Stimulated activated CD8-positive, alpha-beta memory T cell treated with anti-CD3 and anti-CD28 coated beads, Interleukin-15, amount 100 ng/mL, for 24 hours (primary cell): ENCODE data around the gene ATXN8OS.
"Not testable (repeated sequence)": the region's sequence is repeated elsewhere in the genome, so short reads cannot be mapped to it uniquely, and the experiment has no call there.

Experiments used
- DNase-seq: peaks from one replicate; pipeline ENCODE4 v3.0.0-alpha.2; 2020; ENCODE audit warnings: low read depth

ATXN8OS gene

DNA sequence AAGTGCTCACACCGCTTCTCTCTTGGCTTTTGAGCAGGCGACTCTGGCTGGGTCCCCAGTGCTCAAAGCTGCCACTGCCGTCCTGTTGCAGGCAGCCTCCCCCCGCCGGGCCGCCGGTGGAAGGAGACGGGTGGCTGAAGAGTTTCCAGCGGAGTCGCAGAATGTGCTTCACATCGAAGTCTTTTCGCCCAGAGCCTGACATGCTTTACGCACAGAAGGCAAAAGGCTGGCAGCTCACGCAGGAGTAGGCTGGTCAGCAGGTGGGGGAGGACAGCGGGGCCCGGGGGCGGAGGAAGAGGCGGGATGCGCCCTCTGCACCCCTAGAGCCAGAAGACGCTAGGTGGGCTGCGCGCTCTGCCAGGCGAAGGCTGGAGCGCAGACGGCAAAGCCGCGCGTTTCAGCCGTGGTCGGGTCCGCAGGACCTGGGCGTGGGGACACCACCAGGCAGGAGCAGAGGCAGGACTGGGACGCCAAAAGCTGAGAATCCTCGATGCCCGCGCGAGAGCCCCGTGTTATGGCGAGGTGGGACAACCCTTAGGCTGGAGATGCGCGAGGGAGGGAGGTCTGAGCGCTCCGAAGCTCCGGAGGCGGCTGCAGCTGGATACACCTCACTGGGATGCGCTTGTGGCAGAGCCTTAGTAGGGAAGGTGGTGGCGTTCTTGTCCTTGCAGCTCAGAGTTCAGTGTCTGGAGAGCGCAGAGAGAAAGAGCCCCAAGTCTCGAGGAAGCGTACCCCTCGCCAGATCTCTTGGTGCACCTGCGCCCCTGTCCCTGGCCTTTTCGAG, at the start of gene ATXN8OS:
Gene ATXN8OS (plus strand): TSS at position 329 of the 784 bp plus-strand sequence.
- no peak for DNase-seq

- no peak for DNase-seq
These were observed 27.6 kb upstream of the ATXN8OS start for GRCh38 chr13:70080012-70080411.

- DNase-seq = no peak
These were observed 20.4 kb upstream of the ATXN8OS start for GRCh38 chr13:70087247-70087646.

- no peak for DNase-seq
These were observed 18.7 kb upstream of the ATXN8OS start for GRCh38 chr13:70088926-70089325.

GRCh38 chr13:70090036-70090723, 17.4 kb upstream of the ATXN8OS start:
- no peak for DNase-seq

DNA sequence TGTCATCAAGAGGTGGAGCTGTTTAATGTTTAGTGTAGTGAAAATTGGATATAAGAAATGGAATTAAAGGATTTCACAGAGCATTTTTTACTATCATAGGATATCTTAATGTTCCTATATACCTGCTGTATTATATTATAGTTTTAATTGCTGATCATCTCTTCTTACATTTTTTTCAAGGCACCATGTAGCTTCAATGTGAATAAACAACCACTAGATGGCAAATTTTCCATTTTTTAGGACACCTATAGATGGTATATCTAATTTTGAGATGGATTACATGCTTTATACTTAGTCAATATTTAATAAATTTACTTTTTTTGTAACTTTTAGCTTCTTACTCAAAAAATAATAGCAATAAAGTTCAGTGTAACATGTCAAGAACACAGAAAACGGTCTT, 9.0 kb upstream of the ATXN8OS start:
- DNase-seq = no peak

DNA sequence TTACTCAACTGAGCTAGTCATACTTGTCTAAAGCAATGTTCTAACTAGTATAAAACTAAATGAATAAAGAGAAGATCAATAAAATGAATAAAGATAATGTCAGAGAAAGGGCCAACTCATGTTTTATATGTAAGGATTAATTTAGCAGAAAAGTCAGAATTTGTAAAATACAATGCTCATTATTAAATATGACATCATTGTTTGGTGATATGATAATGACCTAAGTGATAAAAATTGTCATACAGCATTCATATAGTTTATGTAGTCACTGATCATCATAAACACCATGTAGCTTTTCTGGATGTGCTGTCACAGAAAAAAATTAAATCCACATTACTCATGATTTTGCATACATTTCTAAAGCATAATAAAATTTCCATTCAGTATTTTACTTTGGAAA, 3.1 kb upstream of the ATXN8OS start:
- DNase-seq = no peak

DNA sequence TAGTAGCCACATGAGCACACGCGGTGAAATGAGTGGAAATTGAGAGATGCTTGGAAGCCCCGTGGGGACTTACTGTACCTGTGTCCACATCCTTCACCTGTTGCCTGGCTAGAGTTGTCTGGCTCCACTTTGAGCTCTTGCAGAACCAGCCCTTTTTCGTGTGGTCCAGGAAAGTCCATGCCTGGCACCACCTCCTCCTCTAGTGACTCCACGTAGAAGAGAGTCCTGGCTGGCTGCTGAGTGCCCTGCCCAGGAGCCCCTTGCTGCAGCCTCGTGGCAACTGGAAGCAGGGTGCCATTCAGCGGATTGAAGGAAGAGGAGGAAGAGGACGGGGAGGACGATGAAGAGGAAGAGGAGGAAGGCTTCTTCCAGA, 515 bp upstream of the ATXN8OS start:
- DNase-seq = no peak

GRCh38 chr13:70108356-70109105, 905 bp downstream of the ATXN8OS start, which contains the start of gene KLHL1:
Gene KLHL1 (minus strand): TSS chr13:70108452. CDS start chr13:70107699, 753 bp downstream.
- no peak for DNase-seq

- no peak for DNase-seq
These were observed 9.8 kb downstream of the ATXN8OS start for GRCh38 chr13:70117338-70117905.

GRCh38 chr13:70125693-70126092, 18.1 kb downstream of the ATXN8OS start:
- no peak for DNase-seq

DNA sequence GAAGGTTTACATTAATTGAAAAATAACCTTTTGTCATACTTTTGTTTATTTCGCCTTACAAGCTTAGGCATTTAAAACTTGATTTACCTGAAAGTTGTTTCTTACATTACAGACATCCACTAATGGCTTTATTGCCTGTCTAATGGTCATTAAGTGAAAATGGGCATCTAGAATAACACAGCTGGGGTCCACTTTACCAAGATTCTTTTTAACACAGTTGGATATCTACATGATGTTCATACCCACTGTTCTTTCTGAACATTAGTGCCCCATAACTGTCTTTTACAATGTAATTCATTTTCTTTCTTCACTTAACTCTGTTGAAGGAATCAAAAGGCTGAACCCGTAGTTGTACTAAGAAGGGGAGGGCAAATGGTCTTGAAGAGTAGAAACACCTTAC, 20.5 kb downstream of the ATXN8OS start:
- DNase-seq = no peak

DNA sequence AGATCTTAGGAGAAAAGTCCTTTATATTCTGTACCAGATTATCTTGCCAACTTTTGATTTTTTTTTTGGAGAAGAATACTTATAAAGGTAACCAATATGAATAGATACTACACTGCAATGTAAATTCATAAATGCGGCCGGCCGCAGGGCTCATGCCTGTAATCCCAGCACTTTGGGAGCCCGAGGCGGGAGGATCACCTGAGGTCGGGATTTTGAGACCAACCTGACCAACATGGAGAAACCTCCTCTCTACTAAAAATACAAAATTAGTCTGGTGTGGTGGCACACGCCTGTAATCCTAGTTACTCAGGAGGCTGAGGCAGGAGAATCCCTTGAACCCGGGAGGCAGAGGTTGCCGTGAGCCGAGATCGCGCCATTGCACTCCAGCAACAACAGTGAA, 35.0 kb downstream of the ATXN8OS start:
- not testable (repeated sequence) for DNase-seq

DNA sequence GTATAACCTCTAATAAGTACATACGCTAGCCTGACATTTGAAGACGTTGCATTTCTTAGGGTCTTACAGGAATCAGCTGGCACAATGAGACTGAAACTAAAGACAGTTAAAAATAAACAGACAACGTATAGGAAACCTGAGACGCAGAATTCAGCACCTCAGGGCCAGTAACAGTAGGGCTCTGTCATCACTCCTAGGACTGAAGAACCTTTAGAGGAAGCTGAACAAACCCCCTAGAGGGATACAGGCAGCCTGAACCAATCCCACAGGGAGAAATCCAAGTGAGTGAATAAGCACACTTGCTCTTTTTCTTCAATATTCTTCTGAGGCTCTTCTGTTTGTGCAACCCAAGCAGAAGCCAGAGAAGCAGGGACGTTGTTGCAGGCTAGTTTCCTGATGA, 54.5 kb downstream of the ATXN8OS start:
- DNase-seq = no peak

GRCh38 chr13:70170689-70171088, 63.1 kb downstream of the ATXN8OS start:
- DNase-seq = no peak

- DNase-seq = no peak
These were observed 63.5 kb downstream of the ATXN8OS start for GRCh38 chr13:70171151-70171550.

- no peak for DNase-seq
These were observed 65.4 kb downstream of the ATXN8OS start for GRCh38 chr13:70172946-70173597.

GRCh38 chr13:70173598-70173959, 66.0 kb downstream of the ATXN8OS start:
- no peak for DNase-seq

- DNase-seq = no peak
These were observed 70.7 kb downstream of the ATXN8OS start for GRCh38 chr13:70178346-70178745.
